Raji (cell line): ENCODE results near the gene LIN28A.

Source experiments
- POLR2A ChIP-seq: IDR thresholded peaks from 2 replicates; pipeline ENCODE4 v1.6.1; 2011; ENCODE audit warnings: low read depth, low read length, control low read depth; ENCODE audit not compliant: insufficient read depth

The LIN28A gene

DNA sequence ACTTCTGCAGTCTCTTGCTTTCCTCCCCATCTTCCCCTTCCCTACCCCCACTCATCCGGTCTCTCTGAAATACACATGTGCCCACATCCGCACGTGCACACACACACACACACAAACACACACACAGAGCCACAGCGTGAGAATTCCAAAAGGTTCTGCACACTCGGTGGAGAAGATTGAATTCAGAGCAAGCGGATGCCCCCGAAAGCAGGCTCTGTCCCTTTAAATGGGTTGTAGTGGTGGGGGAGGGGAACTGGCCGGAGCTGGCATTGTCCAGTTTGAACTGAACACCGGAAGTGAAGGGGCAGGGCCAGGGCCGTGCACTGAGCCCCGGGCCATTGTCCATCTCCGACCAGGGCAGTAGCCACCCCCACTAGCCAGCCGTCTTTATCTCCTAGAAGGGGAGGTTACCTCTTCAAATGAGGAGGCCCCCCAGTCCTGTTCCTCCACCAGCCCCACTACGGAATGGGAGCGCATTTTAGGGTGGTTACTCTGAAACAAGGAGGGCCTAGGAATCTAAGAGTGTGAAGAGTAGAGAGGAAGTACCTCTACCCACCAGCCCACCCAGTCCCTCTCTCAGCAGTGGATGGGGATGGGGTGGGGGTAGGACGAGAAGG is 1.3 kb upstream of the LIN28A start:
- TF ChIP-seq POLR2A: no peak

DNA sequence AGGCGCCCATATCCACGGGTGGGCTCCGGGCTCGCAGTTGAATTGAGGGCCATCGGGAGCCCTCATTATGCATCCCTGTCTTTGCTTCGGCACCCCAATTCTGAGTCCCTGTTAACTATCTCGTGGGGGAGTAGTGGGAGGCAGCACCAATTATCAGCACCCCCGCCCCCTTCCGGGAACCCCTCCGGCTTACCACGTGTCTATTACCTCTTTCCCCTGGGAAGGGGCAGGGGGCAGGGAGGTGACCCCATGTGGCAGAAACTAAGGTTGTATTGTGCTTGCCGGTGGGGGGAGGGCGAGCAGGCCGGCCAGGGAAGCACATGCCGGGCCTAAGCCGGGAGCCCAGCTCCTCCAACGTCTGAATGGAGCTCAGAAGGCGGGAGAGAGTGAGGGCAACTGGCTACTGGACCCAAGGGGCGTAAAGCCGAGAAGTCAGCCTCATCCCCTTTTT is 1.0 kb downstream of the LIN28A start:
- no peak for TF ChIP-seq POLR2A

DNA sequence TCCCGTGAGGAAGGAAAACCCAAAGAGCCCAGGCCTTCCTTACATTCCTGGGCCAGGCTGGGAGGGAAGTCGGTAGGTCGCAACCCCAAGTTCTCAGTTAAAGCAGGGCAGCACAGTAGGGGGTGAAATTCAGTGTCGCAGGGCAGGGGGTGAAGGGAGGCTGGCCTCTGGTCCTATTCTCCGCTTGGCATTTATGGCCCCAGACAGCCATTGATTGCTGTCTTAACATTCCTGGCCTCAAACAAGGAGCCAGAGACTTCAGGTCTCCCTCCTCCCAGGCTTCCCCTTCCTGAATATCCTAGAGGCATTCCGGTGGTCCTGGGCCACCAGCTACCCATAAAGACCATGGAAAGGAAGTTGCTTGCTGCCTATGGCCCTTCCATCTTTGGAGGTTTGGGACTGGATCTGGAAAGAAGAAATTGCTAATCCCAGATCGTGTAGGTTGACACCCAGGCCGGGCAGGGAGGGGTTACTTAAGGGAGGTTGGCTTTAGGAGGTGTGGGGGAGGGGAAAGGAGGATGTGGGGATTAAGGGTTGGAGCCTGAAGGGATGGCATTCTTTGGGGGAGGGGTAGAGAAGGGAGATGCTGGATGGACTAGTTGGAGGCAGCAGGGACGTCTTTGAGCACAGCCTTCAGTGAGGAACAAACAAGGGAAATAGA is 1.7 kb downstream of the LIN28A start:
- no peak for TF ChIP-seq POLR2A

DNA sequence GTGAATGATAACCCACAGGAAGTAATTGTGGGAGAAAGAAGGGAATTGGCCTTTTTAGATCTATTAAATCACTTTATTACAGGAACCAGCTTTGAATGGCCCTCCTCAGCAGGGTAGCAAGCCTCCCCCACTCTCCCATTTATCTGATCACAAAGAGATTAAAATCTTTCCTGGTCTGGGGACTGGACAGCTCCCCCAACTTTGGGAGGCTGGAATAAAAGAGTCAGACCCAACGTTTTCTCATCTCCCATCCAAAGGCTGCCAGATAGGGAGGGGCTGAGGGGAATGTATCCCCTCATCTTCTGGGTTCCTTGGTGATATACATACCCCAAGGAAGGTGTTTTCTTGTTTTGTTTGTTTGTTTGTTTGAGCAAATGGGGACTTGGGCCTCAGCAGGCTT is 2.4 kb downstream of the LIN28A start:
- no peak for TF ChIP-seq POLR2A

DNA sequence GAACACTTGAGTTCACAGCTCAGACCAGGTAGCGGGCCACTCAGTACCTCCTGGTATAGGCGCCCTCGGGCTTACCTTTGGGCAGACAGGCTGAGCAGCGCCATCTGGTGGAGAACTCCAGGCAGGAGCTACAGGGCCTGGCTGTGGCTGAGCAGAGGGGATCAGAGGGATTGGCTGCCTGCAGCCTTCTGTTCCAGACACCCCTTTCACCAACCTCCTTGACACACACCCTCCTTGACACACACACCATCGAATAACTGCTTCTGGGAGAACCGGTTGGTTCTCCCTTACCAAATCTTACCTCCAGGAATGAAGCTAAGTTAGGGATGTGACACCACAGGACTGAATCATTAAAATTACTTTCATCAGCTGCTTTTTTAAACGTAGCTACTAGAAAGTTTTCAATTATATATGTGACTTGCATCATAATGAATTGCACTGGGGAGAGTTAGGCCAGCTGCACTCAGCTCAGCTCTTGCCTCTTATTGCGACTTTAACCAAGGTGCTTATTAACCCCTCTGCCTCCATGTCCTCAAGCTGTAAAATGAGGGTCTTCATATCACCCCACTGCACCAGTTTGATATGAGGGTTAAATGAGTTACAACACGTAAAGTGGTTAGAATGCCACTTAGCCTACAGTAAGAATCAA is 6.6 kb downstream of the LIN28A start:
- no peak for TF ChIP-seq POLR2A

DNA sequence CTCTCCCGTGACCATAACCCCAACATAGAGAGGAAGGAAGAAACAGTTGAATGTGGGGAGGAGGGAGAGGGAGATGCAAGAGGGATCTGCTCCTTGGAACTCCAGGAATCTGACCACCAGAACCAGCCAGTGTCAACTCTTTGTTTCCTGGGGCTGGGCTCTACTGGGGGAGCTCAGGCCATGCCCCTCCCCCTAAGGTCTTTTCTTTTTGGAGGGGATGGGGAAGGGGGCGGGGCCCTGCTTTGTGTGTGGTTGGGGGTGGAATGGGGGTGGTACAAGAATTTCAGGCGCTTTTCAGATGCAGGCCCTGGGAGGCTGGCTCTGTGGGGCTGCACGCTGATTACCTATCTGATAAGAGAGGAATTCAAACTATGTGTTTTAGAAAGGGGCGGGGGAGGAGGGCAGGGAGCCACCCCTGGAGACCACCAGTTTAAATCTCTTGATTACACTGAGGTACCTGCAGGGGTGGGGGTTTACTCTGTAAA is 8.3 kb downstream of the LIN28A start:
- TF ChIP-seq POLR2A: no peak

DNA sequence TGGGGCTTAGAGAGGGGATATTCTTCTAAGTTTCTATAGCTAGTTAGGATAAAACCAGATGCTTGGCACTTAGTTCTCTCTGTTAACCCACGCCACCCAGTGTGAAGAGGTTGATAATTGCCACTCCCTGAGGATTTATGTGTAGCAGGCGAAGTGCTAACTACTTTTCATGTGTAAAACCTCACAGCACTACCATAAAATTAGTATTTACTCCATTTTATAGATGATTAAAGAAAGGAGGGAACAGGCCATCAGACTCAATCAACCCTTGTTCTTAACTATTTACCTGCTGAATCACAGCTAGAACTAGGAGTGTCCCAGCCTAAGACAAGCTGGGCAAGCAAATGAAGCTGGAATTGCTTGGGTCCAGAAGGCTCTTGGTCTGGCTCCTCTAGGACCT is 8.9 kb downstream of the LIN28A start:
- TF ChIP-seq POLR2A: no peak

DNA sequence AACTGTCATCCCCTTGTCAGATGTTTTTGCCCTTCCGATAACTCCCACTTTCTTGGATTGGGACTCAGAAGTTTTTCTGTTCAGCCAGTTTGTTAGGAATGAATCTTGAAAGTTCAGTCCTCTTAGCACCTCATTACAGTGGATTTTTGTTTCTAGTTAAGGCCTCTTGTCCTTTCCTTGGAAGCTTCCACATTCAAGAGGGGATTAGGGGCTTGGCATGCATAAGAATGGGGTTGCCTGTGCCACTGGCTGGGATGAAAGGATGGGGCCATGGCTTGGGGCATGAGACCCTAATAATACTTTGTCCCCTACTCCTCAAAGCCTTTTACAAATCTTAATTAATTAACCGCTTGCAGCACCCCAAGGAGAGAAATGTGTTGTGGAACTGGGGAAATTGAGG is 19.1 kb downstream of the LIN28A start:
- no peak for TF ChIP-seq POLR2A

DNA sequence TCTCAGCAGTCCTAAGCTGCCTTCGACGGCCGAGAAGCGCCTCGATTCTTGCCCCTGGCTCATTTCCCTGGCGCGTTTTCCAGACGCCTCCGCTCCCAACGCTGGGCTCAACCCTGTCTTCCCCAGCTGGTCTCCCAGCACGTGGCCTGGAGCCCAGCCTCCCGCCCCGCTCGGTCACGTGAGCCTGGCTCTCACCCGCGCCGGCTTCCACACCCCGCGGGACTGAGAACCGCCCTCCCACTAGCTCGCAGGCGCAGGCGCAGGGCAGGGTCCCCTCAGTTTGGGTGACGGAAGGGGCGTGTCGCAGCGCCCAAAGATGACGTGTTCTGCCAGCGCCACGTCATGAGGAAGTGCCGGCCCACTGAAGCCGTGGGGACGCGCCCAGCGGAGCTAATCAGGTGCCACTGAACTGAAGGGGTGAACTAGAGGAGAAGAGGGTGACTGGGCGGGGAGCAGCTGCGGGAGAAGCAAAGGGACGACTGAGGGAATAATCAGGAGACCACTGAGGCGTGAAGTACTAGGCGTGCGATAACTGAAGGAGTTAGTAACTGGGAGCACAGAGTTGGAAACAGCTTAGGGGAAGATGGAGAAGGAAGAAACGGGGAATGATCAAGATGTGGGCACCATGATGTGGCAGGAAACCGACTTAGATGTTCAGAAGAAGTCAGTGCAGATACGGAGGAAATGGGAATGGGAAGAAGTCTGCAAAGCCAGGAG is 21.5 kb downstream of the LIN28A start, which contains the start of gene DHDDS:
Gene DHDDS, plus strand, starts transcription at position 343 of the 717 bp plus-strand sequence. CDS start 625 bp downstream, outside the sequence.
- peak; percentile 98 for TF ChIP-seq POLR2A

DNA sequence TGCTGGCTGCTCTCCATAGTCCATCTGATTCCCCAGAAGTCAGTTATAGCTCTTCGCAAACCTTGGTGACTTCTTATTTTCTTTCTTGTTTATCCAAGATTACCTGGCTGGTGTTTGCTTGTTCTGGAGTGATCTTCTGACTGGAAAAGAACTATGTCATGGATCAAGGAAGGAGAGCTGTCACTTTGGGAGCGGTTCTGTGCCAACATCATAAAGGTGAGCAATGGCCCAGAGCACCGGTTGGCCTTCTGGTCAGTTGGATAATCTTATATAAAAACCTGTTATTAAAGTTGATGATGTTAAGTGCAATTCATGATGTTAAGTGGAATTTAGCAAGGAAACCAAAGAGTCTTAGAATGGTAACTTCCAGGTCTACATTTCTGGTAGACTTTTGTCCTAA is 22.2 kb downstream of the LIN28A start:
- TF ChIP-seq POLR2A: no peak

DNA sequence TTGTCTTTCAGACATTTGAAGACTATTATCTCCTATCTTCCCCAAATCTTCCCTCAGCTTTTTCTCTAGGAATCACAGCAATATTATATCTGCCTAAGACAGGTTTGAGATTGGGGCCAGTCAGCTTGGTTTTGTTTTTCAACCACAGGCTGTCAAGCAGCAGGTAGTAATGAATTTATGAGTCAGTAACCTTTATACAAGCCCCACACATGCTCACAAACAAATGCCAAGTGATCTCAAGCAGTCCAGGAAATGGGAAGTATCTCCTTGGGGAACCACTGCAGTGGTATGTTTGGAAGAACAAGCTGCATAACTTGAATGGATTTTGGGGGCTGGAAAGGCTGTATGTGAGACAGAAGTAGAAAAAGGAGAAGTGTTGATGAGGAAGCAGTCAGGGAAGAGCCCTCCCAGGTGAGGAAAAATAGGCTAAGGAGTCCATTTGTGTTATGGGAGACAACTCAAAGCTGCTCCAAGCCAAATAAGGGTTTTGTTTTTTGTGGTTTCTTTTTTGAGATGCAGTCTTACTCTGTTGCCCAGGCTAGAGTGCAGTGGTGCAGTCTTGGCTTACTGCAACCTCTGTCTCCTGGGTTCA is 23.6 kb downstream of the LIN28A start:
- no peak for TF ChIP-seq POLR2A

DNA sequence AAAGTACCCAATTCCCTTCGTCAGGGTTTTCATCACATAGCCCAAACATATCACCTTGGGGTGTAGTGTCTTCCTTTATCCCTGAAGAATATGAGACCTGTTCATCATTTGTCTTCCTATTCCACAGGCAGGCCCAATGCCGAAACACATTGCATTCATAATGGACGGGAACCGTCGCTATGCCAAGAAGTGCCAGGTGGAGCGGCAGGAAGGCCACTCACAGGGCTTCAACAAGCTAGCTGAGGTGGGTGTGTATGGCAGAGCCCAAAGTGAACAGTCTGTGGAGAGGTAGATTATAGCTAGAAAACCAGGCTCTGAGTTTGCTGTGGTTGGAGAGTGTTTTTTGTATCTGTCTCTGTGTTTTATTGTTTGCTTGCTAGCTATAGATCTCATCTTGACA is 27.4 kb downstream of the LIN28A start:
- TF ChIP-seq POLR2A: no peak

DNA sequence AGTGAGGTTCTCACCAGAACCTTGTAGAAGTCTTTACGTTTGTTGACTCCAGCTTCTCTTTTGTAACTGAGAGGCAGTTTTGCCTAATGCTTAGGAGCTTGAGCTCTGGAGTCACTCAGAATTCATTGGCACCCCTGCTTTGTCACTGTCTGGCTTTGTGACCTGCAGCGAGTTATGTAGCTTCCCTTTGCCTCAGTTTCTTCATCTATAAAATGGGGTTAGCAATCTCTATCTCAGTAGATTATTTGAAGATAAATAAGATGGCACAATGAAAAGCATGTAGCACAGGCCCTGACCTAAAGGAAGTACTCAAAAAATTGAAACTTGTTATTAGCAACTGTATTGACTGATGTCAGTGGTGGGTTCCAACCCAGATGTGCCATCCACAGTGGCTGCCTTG is 29.6 kb downstream of the LIN28A start:
- no peak for TF ChIP-seq POLR2A

DNA sequence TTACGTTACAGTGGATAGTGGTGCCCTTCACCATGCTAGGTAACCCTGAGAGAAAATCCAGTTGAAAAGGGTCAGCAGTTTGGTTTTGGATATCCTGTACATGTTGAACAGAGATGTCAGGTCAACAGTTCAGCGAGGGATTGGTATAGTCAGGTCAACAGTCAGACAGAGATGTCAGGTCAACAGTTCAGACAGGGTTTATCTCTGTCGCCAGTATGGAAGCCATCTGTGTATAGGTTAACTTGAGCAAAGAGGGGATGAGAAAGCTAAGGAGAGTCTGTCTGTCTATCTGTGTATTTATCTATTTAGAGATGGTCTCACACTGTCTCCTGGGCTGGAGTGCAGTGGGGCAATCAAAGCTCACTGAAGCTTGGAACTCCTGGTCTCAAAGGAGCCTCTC is 39.3 kb downstream of the LIN28A start:
- TF ChIP-seq POLR2A: no peak

DNA sequence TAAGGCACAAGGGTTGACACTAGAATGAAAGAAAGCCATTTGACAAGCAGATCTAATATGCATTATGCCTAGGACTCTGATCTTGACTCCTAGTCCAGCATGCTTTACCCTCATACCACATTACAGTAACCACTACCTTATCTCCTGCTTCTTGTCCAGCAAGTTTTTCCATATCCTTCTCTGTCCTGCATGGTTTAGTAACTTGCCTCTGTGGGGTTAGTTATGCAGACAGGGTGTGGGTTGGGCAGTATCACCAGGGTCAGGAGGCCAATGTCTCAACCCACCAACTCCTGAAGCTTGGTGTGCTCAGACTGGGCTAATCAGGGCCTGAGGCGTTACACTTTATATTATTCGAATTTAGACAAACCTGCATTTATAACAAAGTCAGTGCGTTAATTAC is 40.3 kb downstream of the LIN28A start:
- no peak for TF ChIP-seq POLR2A
